GM18870 (cell line): ENCODE measurements around the gene DLGAP3.
A peak's percentile ranks its signal among the peaks of the same experiment; 100 is the strongest.

ENCODE experiments used
- ATAC-seq: cut with Tn5 transposase; IDR thresholded peaks from one replicate; pipeline ENCODE4 v1.9.1; 2021; ENCODE audit warnings: moderate library complexity; ENCODE audit not compliant: unreplicated experiment

The DLGAP3 gene

GRCh38 chr1:34867415-34867814 lies 62.0 kb downstream of the DLGAP3 start:
- ATAC-seq: no peak

- ATAC-seq: no peak
These were observed 62.7 kb downstream of the DLGAP3 start for GRCh38 chr1:34866762-34867109.

GRCh38 chr1:34865981-34866761 lies 63.3 kb downstream of the DLGAP3 start:
- ATAC-seq: peak; percentile 45

- no peak for ATAC-seq
These were observed 63.9 kb downstream of the DLGAP3 start for GRCh38 chr1:34865573-34865972.

GRCh38 chr1:34864759-34865158 lies 64.7 kb downstream of the DLGAP3 start:
- no peak for ATAC-seq

- no peak for ATAC-seq
These were observed 65.9 kb downstream of the DLGAP3 start for GRCh38 chr1:34863501-34863900.

GRCh38 chr1:34859446-34860200 lies 69.8 kb downstream of the DLGAP3 start, which contains the start of gene SMIM12:
TSS of gene SMIM12 (minus strand) at chr1:34859749. CDS start at chr1:34855977, 3,772 bp downstream.
- ATAC-seq: peak; percentile 75

- ATAC-seq: no peak
These were observed 70.5 kb downstream of the DLGAP3 start for GRCh38 chr1:34858901-34859445.

GRCh38 chr1:34856697-34857096 lies 72.8 kb downstream of the DLGAP3 start:
- no peak for ATAC-seq

- peak; percentile 77 for ATAC-seq
These were observed 76.7 kb downstream of the DLGAP3 start for GRCh38 chr1:34852677-34853217.

GRCh38 chr1:34851431-34852105 lies 77.9 kb downstream of the DLGAP3 start:
- ATAC-seq: no peak

GRCh38 chr1:34850382-34850781 lies 79.1 kb downstream of the DLGAP3 start:
- ATAC-seq: no peak

- no peak for ATAC-seq
These were observed 82.4 kb downstream of the DLGAP3 start for GRCh38 chr1:34847094-34847493.

- no peak for ATAC-seq
These were observed 83.2 kb downstream of the DLGAP3 start for GRCh38 chr1:34846265-34846664.

GRCh38 chr1:34845131-34845901 lies 84.1 kb downstream of the DLGAP3 start:
- ATAC-seq: no peak

GRCh38 chr1:34844252-34844634 lies 85.2 kb downstream of the DLGAP3 start:
- no peak for ATAC-seq

- no peak for ATAC-seq
These were observed 85.8 kb downstream of the DLGAP3 start for GRCh38 chr1:34843392-34844251.

- ATAC-seq: no peak
These were observed 86.5 kb downstream of the DLGAP3 start for GRCh38 chr1:34842952-34843371.

GRCh38 chr1:34842073-34842472 lies 87.4 kb downstream of the DLGAP3 start:
- no peak for ATAC-seq
